GM12891 (cell line): ENCODE measurements around the gene TM9SF1. TPM values are rescaled to one million over a fixed set of nuclear protein-coding genes. Genes with fewer than 3 reads are reported as not detected.

Experiments
- DNase-seq: peaks from one replicate; pipeline ENCODE4 v3.0.0; 2011; ENCODE audit warnings: low spot score; ENCODE audit not compliant: insufficient read length
- FAIRE-seq: peaks from 2 replicates; lab custom pipeline; 2011; peaks lifted over from hg19 to GRCh38; lab: Jason Lieb, UNC
- PAX5 ChIP-seq: IDR thresholded peaks from 2 replicates; pipeline ENCODE4 v1.6.1; 2011; ENCODE audit warnings: low read length, moderate library complexity, mild to moderate bottlenecking; ENCODE audit not compliant: insufficient read depth, severe bottlenecking
- POLR2A ChIP-seq: IDR thresholded peaks from 2 replicates; pipeline ENCODE4 v1.6.1; 2011; ENCODE audit warnings: low read depth, low read length, control low read depth
- POLR2AphosphoS5 ChIP-seq: IDR thresholded peaks from 2 replicates; pipeline ENCODE4 v1.6.1; 2011; ENCODE audit warnings: low read depth, low read length, control low read depth
- POU2F2 ChIP-seq: IDR thresholded peaks from 2 replicates; pipeline ENCODE4 v1.6.1; 2011; ENCODE audit warnings: low read depth, mild to moderate bottlenecking, control low read depth, low read length, moderate library complexity
- SPI1 ChIP-seq: IDR thresholded peaks from 2 replicates; pipeline ENCODE4 v1.6.1; 2011; ENCODE audit warnings: low read depth, low read length, control low read depth
- TAF1 ChIP-seq: IDR thresholded peaks from 2 replicates; pipeline ENCODE4 v1.6.1; 2011; ENCODE audit warnings: low read depth, low read length, control low read depth
- polyA plus RNA-seq: library from polyadenylated mRNA; unstranded; fragments of >200 nt; gene quantifications from one replicate; pipeline ENCODE4 v1.2.1, GENCODE V29; 2012; ENCODE audit warnings: low read depth, missing spikeins, inconsistent platforms; ENCODE audit not compliant: missing spikeins

TM9SF1 gene, protein sequence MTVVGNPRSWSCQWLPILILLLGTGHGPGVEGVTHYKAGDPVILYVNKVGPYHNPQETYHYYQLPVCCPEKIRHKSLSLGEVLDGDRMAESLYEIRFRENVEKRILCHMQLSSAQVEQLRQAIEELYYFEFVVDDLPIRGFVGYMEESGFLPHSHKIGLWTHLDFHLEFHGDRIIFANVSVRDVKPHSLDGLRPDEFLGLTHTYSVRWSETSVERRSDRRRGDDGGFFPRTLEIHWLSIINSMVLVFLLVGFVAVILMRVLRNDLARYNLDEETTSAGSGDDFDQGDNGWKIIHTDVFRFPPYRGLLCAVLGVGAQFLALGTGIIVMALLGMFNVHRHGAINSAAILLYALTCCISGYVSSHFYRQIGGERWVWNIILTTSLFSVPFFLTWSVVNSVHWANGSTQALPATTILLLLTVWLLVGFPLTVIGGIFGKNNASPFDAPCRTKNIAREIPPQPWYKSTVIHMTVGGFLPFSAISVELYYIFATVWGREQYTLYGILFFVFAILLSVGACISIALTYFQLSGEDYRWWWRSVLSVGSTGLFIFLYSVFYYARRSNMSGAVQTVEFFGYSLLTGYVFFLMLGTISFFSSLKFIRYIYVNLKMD
- 14.7 TPM for polyA plus RNA-seq

DNA sequence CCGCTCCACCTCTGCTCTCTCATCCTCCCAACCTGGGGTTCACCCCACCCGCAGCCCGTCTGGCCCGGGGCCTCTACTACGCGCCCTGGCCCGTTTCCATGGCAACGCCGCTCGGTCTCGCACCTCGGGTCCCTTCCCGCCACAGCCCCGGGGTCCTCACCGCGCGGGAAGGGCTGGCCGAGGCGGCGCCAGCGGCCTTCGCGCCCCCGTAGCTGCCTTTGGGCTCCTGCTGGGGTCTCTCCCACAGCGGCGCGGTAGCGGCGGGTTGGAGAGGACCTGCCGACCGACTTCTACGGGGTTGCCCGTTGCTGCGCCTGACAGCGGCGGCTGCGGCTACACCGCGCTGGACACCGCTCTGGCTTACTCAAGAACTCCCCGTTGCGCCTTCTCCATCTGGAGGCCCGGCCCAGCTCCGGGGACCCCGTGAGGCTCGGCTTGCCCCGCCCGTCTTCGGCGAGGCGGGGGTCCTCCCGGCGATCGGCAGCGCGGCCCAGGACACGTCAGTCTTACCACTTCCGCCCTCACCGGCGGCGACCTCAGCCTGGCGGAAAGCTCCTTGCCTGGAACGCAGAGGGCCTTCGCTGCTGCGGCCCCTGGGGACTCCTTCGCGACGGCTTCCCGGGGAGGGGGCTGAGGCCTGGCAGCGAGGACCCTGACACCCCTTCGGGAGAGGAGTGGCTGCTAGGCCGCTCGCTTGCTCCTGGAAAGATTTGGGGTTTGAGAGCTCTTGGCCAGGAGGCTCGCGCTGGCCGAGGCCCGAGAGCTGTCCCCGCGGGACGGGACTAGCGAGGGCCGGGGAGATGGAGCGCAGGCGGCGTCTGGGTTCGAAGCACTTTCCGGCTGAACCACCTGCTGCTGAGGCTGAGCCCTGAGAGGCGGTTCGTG is at the start of gene TM9SF1:
TM9SF1 (minus strand) TSS at position 256 of the 885 bp plus-strand sequence. CDS start 422 bp downstream, outside the sequence.
- TF ChIP-seq POLR2AphosphoS5 = peak; percentile 45; the same call in 1 of the 2 replicates
- TF ChIP-seq TAF1 = no peak; the same call in 1 of the 2 replicates
- TF ChIP-seq PAX5 = no peak
- peak; percentile 54; the same call in 1 of the 2 replicates for TF ChIP-seq POLR2A
- TF ChIP-seq POU2F2 = peak; percentile 12; the same call in 1 of the 2 replicates
- TF ChIP-seq SPI1 = peak; percentile 35; the same call in 1 of the 2 replicates
- peak; percentile 96 for FAIRE-seq
- peak; percentile 95 for DNase-seq

DNA sequence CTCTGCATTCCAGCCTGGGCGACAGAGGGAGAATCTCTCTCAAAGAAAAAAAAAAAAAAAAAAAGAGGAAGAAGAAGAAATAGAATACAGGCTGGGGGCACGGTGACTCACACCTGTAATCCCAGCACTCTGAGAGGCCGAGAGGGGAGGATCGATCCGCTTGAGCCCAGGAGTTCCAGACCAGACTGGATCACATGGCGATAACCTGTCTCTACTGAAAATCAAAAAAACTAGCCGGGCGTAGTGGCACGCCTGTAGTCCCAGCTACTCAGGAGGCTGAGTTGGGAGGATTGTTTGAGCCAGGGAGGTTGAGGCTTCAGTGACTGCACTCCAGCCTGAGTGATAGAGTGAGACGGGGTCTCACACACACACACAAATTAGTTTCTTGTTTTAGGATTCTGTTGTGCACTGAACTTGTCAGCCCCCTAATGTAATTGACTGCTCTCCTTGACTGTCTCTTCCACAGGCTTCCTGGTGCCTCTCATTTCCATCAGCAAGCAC is 48.1 kb upstream of the TM9SF1 start:
- FAIRE-seq (no peak), DNase-seq (no peak)
- no peak for TF ChIP-seq POLR2AphosphoS5
- no peak for TF ChIP-seq TAF1
- no peak for TF ChIP-seq POU2F2
- no peak for TF ChIP-seq PAX5
- no peak for TF ChIP-seq SPI1
- TF ChIP-seq POLR2A = no peak

DNA sequence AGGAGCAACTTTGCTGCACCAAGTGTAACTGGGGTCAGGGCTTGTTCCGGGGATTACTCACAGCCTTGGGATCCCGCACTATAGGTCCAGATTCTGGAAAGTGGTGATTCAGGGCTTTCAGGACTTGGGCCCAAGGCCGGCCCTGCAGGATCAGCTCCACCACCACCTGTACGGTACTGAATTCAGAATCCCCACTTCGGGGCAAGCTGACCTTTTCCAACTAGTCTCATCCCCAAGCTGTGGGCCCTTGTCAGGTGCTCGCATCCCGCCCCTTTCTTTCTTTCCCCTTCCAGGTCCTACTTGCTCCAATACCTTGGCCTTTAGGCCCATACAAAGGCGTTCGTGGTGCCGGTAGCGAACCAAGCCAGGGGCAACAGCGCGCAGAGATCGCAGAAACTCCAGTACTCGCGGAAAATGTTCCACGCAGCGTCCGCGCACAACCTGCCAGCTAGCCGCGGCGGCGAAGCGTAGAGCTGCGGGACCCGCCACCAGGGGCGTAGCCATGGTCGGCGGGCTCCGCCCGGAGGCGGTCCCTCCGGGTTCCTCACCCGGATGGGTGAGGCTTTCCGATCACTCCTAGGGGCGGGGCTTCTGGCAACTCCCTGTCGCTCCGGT is 46.7 kb upstream of the TM9SF1 start:
- FAIRE-seq = no peak
- TF ChIP-seq POU2F2 (no peak), SPI1 (no peak), PAX5 (peak; percentile 45), POLR2AphosphoS5 (no peak), POLR2A (no peak), TAF1 (no peak)
- peak; percentile 95 for DNase-seq

DNA sequence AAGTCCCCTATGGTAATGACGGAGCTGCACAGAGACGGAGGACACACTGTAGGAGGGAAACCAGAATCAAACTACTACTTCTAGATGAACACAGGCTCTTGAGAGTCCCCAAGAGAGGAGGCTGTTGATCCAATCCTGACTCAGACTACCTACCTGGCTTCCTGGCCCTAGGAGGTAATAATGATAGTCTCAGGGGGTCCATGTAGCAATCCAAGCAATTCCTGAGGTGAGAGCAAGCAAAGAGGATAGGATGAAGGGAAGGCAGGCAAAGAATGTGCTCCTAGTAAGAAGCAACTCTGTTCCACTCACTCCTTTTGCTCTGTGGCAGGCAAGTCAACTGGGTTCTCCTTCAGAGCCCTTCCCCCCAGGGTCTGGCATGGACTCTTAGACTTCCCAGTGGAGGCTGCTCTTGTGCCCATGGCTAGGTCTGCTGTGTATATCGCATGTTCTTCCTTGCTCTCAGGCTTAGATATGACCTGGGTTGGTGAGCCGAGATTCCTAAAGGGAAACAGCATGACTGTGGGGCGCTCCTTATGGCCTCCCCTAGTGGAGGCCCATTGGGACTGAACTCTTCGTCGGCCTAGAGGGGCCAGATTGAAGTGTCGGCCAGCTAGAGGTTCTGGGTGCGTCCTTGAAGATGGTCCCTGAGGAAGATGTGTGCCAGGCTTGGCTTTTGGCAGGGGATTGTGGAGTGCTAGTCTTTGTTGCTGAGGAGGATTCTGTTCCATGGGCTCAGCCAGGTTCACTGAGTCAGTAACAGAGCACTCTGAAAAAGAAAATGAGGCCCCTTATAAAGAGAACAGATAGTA is 45.1 kb upstream of the TM9SF1 start:
- TF ChIP-seq SPI1 = no peak
- no peak for TF ChIP-seq POLR2A
- no peak for TF ChIP-seq POLR2AphosphoS5
- no peak for TF ChIP-seq PAX5
- TF ChIP-seq TAF1 = no peak
- DNase-seq = no peak
- FAIRE-seq = no peak

DNA sequence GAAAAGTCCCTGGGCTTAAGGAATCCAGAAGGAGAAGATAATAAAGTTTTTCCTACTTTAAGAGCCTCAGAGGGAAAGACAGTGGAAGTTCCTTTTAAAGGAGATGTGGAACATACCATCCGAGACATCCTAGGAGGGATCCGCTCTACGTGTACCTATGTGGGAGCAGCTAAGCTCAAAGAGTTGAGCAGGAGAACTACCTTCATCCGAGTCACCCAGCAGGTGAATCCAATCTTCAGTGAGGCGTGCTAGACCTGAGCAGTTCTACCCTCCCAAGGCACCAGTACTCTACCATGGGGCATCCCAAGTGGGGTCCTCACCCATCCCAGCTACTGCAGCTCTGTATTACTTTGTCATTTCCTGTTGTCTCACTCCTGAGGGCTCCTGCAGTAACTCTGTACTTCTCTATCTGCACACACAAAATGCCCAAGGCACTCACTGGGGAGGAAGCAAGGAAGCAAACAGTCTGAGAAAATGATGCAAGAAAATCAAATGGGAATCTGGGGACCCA is 43.3 kb upstream of the TM9SF1 start:
- no peak for FAIRE-seq
- no peak for TF ChIP-seq PAX5
- peak; percentile 39; the same call in 1 of the 2 replicates for TF ChIP-seq POLR2A
- TF ChIP-seq POLR2AphosphoS5 = peak; percentile 41; the same call in 1 of the 2 replicates
- DNase-seq = no peak

DNA sequence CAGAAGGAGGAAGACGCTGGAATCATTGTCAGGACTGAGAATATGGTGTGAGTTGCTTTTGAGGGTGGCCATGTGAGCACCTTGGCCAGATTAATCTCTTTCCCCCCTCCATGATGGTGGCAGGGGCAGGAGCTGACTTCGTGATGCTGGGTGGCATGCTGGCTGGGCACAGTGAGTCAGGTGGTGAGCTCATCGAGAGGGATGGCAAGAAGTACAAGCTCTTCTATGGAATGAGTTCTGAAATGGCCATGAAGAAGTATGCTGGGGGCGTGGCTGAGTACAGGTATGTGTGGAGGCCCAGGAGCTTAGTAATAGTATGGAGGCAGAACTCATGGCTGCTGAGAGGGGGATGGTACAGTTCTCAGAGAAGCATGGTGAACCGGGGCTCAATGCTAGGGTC is 42.9 kb upstream of the TM9SF1 start:
- DNase-seq (no peak), FAIRE-seq (no peak)
- TF ChIP-seq POLR2A (no peak), SPI1 (no peak)

DNA sequence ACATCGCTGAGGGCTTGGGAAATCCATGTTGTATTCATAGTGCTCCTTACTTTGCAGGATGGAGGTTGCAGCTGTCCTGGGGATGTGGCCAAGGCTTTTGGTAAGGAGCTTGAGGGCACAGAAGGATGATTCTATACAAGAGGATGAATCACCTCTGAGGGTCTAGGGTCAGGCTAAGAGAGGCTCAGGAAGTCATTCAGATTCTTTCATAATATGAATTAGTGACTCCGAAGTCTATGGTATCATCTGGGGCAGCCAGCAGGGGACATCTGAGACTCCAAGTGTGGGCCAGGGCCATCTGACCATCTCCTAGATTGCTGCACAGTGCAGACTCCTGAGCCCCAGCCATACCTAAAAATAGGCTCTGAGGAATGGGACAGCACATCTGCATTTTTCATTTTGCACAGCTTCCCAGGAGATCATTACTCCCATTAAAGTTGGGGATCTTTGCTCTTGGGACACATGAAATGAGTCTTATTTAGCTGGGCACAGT is 42.3 kb upstream of the TM9SF1 start:
- DNase-seq (no peak), FAIRE-seq (no peak)
- no peak for TF ChIP-seq POU2F2
- no peak for TF ChIP-seq PAX5
- TF ChIP-seq POLR2AphosphoS5 = no peak
- TF ChIP-seq TAF1 = no peak
- no peak for TF ChIP-seq POLR2A
- TF ChIP-seq SPI1 = no peak
